Subcutaneous adipose tissue (tissue), 4 donors: ENCODE data around the gene PAFAH2. TPM values are rescaled to one million over a fixed set of nuclear protein-coding genes. Genes with fewer than 3 reads are reported as not detected.

Experiments used
- small RNA-seq: library from RNA; depleted of rRNA; stranded (forward); fragments of <200 nt; gene quantifications from one replicate; pipeline ENCODE3, GENCODE V24; 2016
- total RNA-seq, 4 donors: library from RNA; depleted of rRNA; stranded (reverse); fragments of >200 nt; gene quantifications; one replicate each; pipeline ENCODE4 v1.1.0, GENCODE V29; 2016
- TF ChIP-seq, protein P1 (sequence below): fragments of 450-650 bp; IDR thresholded peaks from one replicate; pipeline ENCODE4 v1.5.1; 2016; ENCODE audit warnings: low read depth, mild to moderate bottlenecking, control low read depth, antibody characterized with exemption, moderate library complexity

Gene PAFAH2
- total RNA-seq, 4 donors from 2014 or later, result 6.7 to 12.6 (median 9.1) TPM

DNA sequence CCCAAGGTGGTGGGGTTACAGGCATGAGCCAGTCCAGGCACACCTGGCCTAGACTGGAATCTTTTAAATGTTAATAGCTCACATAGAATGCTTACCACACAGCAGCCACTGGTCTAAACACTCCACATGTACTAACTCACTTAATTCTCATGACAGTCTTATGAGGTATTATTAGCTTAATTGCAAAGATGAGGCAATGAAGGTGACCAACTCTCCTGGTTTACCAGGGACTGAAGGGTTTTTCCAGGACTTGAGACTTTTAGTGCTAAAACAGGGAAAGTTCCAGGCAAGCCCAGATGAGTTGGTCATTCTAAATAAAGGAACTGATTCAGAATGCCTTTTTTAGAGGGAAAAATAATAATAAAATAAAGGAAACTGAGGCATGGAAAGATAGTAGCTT lies 84.7 kb downstream of the PAFAH2 start:
- TF ChIP-seq, protein P1, sequence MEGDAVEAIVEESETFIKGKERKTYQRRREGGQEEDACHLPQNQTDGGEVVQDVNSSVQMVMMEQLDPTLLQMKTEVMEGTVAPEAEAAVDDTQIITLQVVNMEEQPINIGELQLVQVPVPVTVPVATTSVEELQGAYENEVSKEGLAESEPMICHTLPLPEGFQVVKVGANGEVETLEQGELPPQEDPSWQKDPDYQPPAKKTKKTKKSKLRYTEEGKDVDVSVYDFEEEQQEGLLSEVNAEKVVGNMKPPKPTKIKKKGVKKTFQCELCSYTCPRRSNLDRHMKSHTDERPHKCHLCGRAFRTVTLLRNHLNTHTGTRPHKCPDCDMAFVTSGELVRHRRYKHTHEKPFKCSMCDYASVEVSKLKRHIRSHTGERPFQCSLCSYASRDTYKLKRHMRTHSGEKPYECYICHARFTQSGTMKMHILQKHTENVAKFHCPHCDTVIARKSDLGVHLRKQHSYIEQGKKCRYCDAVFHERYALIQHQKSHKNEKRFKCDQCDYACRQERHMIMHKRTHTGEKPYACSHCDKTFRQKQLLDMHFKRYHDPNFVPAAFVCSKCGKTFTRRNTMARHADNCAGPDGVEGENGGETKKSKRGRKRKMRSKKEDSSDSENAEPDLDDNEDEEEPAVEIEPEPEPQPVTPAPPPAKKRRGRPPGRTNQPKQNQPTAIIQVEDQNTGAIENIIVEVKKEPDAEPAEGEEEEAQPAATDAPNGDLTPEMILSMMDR, result no peak

DNA sequence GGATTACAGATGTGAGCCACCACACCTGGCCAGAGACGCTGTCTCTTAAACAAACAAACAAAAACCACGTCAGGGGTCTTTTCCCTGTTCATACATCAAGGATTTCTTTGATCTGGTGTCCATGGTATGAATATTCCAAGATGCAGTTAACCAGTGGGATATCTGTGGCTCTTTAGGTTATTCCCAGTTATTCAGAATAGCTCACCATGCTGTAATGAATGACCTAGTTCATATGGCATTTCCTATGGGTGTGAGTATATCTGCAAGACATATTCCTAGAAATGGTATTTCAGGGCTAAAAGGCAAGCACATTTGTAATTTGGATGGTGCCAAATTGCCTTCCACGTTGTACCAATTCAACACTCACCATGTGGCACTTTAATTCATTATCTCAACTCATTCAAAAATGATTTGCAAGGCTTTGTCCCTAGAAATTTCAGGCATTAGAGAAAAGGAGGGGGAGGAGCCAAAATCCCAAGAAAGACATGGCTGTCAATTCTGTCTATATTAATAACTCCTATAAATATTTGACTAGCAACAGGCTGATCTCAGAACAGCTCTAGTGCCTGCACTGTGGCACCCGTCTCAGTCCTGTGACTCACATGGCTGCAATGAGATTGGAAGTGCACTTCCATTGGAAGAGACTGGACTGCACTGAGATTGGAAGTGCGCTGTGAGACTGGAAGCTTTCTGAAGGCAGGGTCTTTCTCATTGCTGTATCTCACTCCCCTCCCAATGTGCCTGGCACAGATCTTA lies 85.6 kb downstream of the PAFAH2 start:
- TF ChIP-seq, protein P1, result no peak

- TF ChIP-seq, protein P1, result no peak
Measured at GRCh38 chr1:25911162-25911561, 86.7 kb downstream of the PAFAH2 start.

Small RNAs within 50 kb of the gene (small RNA-seq; reads per million reads assigned to genes)
- gene RF00283 (not detected), gene RF00492 (not detected), gene RNU6-110P (not detected)

Other genes with a start within 250 kb of the PAFAH2 start
- 10 to 100 TPM; 20.9 to 52.0 (median 25.2) TPM for gene SELENON, start 197.9 kb downstream of the PAFAH2 start, total RNA-seq
- gene MTFR1L, start 178.1 kb downstream of the PAFAH2 start, total RNA-seq, result 10 to 100 TPM; 53.6 to 89.5 (median 60.4) TPM
- gene AUNIP, start 138.6 kb downstream of the PAFAH2 start, total RNA-seq, result 1 to 10 TPM in 1 of 4 donors, not detected in 3; 1.9 TPM
- gene PAQR7, start 122.4 kb downstream of the PAFAH2 start, total RNA-seq, result 1 to 10 TPM; 2.3 to 5.3 (median 3.8) TPM
- gene STMN1, start 91.6 kb downstream of the PAFAH2 start, total RNA-seq, result 10 to 100 TPM; 20.3 to 89.6 (median 32.0) TPM
- gene EXTL1, start 23.7 kb upstream of the PAFAH2 start, total RNA-seq, result not detected
- gene SLC30A2, start 48.1 kb upstream of the PAFAH2 start, total RNA-seq, result under 1 TPM in 1 of 4 donors, not detected in 3; 0.22 TPM
- 1 to 10 TPM in 3 of 4 donors, under 1 TPM in 1; 0.51 to 1.6 (median 1.2) TPM for gene TRIM63, start 69.6 kb upstream of the PAFAH2 start, total RNA-seq
- gene PDIK1L, start 113.8 kb upstream of the PAFAH2 start, total RNA-seq, result 1 to 10 TPM; 5.8 to 9.3 (median 8.3) TPM
- gene FAM110D, start 161.0 kb upstream of the PAFAH2 start, total RNA-seq, result 10 to 100 TPM in 1 of 4 donors, 1 to 10 TPM in 2, under 1 TPM in 1; 0.98 to 11.0 (median 5.5) TPM
- gene C1orf232, start 170.9 kb upstream of the PAFAH2 start, total RNA-seq, result not detected
- gene ZNF593, start 171.8 kb upstream of the PAFAH2 start, total RNA-seq, result 10 to 100 TPM; 17.7 to 32.0 (median 26.9) TPM
- not detected for gene ZNF593OS, start 173.8 kb upstream of the PAFAH2 start, total RNA-seq
- gene CNKSR1, start 179.4 kb upstream of the PAFAH2 start, total RNA-seq, result 1 to 10 TPM in 1 of 4 donors, not detected in 3; 2.1 TPM
- gene CATSPER4, start 192.5 kb upstream of the PAFAH2 start, total RNA-seq, result not detected
- 1 to 10 TPM; 3.7 to 5.4 (median 4.4) TPM for gene CEP85, start 236.1 kb upstream of the PAFAH2 start, total RNA-seq